HG02610 (cell line): ENCODE measurements around the gene CYB5A.

ENCODE experiments used
- ATAC-seq: cut with Tn5 transposase; IDR thresholded peaks from one replicate; pipeline ENCODE4 v1.9.1; 2021; ENCODE audit warnings: mild to moderate bottlenecking, moderate library complexity; ENCODE audit not compliant: unreplicated experiment

The CYB5A gene

GRCh38 chr18:74249181-74249968 is 42.4 kb downstream of the CYB5A start:
- no peak for ATAC-seq

- peak; percentile 89 for ATAC-seq
Measured at GRCh38 chr18:74248595-74248994, 43.2 kb downstream of the CYB5A start.

DNA sequence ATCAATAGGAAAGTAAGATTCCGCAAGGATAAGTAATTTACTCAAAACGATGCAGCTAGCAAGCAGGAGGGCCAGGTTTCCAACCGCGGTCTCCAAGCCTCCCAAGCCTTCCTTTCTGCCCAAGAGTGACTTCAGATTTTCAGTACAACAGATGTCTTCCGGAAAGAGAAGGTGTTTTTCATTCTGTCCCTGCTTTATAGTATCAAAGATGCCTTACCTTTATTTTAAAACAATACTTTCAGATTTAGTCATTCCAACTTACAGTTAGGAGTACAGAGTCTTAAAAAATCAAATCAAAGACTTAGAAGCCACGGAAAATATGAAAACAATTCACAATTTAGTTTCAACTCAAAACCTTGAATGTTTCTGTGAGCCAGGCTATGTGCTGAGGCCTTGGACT is 43.6 kb downstream of the CYB5A start:
- ATAC-seq, result no peak

GRCh38 chr18:74244554-74244953 is 47.2 kb downstream of the CYB5A start:
- no peak for ATAC-seq

DNA sequence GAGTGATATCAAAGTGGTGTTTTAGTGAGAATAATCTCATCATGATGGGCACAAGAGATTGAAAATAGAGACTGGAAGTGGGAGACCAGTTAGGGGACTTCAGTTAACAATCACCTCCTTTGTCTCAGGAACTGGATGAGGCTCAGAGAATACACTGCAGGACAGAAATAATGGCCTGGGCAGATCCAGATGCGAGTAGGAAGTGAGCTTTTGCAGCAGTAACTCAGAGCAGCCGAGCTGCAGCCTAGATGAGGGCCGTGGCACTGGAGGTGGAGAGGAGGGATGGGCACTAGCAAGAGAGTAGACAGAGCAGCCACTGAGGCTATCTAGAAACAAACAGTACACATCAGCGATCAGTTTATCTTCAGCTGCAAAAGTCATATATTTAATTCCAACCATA is 48.6 kb downstream of the CYB5A start:
- no peak for ATAC-seq

DNA sequence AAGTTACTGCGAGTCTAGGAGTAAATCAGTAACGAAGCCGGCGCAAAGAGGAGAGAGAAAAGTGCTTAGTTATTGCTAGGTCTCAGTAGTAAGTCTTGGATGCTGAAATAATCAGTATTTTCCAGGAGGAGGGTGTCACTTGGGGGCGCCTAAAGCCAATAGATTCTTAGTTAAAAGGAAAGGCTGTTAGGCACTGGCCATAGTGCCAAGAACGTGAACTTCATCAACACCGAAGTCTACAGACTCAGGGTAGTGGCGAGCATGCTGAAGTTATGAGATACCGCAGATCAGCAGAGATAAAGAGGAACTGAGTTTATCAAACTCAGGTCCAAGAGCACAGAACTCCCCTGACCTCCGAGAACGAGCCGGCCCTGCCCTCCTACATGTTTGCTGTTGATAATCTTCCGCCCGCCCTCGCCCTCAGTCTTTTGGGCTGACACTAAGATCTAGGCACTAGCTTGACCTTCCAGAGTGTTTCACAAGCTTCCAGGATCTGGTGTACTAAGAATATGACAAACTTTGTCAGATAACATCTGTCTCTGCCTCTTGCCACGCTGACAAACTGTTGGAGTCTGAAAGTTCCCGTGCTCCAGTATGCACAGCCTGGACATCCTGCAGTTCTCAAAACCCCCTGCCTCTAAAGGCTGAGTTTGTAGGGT is 49.2 kb downstream of the CYB5A start:
- no peak for ATAC-seq

GRCh38 chr18:74241970-74242369 is 49.8 kb downstream of the CYB5A start:
- ATAC-seq, result no peak

DNA sequence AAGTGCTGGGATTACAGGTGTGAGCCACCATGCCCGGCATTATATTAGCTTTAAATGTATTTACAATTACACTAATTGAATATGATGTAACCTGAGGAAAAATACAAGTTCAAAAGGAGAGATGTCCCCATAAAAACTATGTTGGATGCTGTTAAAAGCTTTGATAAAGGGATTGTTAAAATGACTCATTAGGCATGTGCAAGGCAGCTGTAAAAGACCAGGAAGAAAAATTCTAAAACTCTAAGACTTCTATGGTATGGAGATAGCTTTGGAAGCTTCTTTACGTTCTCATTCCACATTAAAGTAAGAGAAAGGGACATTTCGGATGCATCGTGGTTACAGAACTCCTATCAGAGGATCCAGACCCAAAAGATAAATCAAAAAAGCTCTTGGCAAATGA is 50.3 kb downstream of the CYB5A start:
- no peak for ATAC-seq

GRCh38 chr18:74239567-74239966 is 52.2 kb downstream of the CYB5A start:
- ATAC-seq, result no peak

- no peak for ATAC-seq
Measured at GRCh38 chr18:74234326-74235171, 57.2 kb downstream of the CYB5A start.

DNA sequence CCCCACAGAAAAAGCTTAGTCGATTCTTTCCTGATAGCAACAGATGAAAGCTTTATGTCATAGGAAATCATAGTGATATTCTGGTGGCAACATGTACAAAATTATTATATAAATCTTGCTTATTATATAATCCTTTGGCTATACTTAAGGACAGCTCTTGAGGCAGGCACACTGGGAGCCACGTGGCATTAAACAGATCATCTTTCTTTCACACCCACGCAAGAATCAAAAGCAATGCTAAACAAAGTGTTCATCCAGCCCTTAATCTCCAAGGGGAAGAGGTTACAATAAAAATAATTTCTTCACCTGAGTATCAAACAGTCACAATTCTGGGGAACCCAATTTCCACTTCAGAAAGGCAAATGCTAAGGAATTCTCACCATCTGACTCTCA is 57.8 kb downstream of the CYB5A start:
- no peak for ATAC-seq

- no peak for ATAC-seq
Measured at GRCh38 chr18:74230922-74231714, 60.6 kb downstream of the CYB5A start.

DNA sequence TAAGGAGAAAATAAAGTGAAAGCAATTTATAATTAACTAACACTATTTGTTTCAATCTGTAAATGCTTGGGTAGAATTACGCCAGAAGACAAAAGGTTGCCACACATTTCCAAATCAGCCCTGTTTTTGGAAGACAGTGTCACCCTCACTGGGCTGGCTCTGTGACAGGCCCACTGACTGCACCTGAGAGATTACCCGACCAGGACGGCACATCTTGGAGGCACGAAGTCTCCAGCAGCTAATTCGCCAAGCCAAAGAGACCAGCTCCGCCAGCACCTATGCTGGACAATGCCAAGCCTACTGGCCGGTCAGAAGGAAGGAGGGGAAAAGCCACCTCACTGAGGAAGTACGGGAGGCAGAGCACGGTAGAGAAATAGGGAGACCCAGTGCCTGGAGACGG is 61.9 kb downstream of the CYB5A start:
- no peak for ATAC-seq

DNA sequence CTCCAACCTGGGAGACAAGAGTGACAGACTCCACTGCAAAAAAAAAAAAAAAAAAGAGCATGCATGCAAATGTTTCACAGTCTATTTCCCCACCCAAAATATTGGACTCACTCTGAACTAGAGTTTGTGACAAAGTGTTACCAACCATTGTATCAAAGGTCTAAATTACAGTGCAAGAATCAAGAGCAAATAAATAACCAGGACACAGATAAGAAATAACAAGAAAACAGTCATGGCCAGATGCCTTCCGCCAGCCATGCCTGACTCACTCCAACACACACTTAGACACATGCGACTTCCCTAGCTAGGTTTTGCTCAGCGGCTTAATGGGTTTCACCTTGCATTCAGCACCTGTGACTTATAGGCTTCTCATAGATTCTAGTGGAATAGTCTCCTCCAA is 62.8 kb downstream of the CYB5A start:
- no peak for ATAC-seq

GRCh38 chr18:74228312-74228711 is 63.5 kb downstream of the CYB5A start:
- no peak for ATAC-seq

- ATAC-seq, result no peak
Measured at GRCh38 chr18:74226666-74227065, 65.1 kb downstream of the CYB5A start.

DNA sequence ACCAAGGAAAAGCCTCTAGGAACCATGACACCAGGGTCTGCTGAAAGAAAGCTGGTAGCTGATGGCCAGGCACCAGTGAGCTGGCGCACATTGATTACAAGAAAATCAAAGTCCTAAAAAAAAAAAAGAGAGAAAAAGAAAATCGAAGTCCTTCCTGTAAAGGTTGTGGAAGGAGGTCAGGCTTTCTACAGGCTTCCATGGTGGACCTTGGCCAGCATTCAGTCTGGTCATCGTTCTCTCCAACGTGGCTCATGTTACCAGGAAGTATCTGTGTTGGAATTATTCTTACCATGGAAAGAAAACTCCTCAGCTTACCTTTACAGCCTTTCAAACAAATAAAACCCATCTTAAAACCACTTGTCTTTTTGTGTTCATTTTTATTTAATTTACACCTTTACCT is 65.6 kb downstream of the CYB5A start:
- ATAC-seq, result no peak

- no peak for ATAC-seq
Measured at GRCh38 chr18:74225193-74225840, 66.4 kb downstream of the CYB5A start.

GRCh38 chr18:74222710-74223494 is 68.9 kb downstream of the CYB5A start:
- ATAC-seq, result no peak

GRCh38 chr18:74221081-74221480 is 70.7 kb downstream of the CYB5A start:
- ATAC-seq, result no peak
